GM23338 (cell line): ENCODE measurements around the gene BRD7. TPM values are rescaled to one million over a fixed set of nuclear protein-coding genes. Genes with fewer than 3 reads are reported as not detected.

ENCODE experiments used
- ATAC-seq: fragments of 200-7000 bp; cut with Tn5 transposase; 3 replicates; pipeline ENCODE4 v1.9.1; 2020
- DNase-seq: peaks from one replicate; pipeline ENCODE4 v3.0.0-alpha.2; 2015; ENCODE audit warnings: low spot score
- H2AFZ ChIP-seq: fragments of 200-600 bp; sonication (generic); 2 replicates; pipeline ENCODE4 v1.8.0; 2016; ENCODE audit warnings: antibody characterized with exemption, mild to moderate bottlenecking, moderate library complexity
- H3F3A ChIP-seq: fragments of 200-600 bp; sonication (generic); replicated peaks from 2 replicates; pipeline ENCODE4 v1.8.0; 2017; ENCODE audit warnings: antibody characterized with exemption, mixed run types, low read depth
- H3K27ac ChIP-seq: fragments of 200-600 bp; sonication (generic); 2 replicates; pipeline ENCODE4 v1.6.1; 2016; ENCODE audit warnings: low read depth
- H3K27me3 ChIP-seq: fragments of 200-600 bp; sonication (generic); 2 replicates; pipeline ENCODE4 v1.8.0; 2016; ENCODE audit warnings: mild to moderate bottlenecking, mixed run types, moderate library complexity; ENCODE audit not compliant: insufficient read depth
- H3K36me3 ChIP-seq: fragments of 200-600 bp; sonication (generic); 2 replicates; pipeline ENCODE4 v1.8.0; 2016; ENCODE audit warnings: mild to moderate bottlenecking; ENCODE audit not compliant: insufficient read depth
- H3K4me1 ChIP-seq: fragments of 200-600 bp; sonication (generic); 2 replicates; pipeline ENCODE4 v1.8.0; 2016; ENCODE audit warnings: mild to moderate bottlenecking, moderate library complexity; ENCODE audit not compliant: insufficient read depth
- H3K4me2 ChIP-seq: fragments of 200-600 bp; sonication (generic); 2 replicates; pipeline ENCODE4 v1.7.1; 2017; ENCODE audit warnings: mixed run types
- H3K4me3 ChIP-seq: fragments of 200-600 bp; sonication (generic); 2 replicates; pipeline ENCODE4 v1.6.1; 2016; ENCODE audit warnings: mixed run types
- H3K79me2 ChIP-seq: fragments of 200-600 bp; sonication (generic); replicated peaks from 2 replicates; pipeline ENCODE4 v1.8.0; 2017; ENCODE audit warnings: mild to moderate bottlenecking; ENCODE audit not compliant: insufficient read depth
- H3K9me2 ChIP-seq: fragments of 200-600 bp; sonication (generic); 2 replicates; pipeline ENCODE4 v1.8.0; 2017; ENCODE audit not compliant: insufficient read depth
- H4K20me1 ChIP-seq: fragments of 200-600 bp; sonication (generic); replicated peaks from 2 replicates; pipeline ENCODE4 v1.8.0; 2017; ENCODE audit warnings: mild to moderate bottlenecking; ENCODE audit not compliant: insufficient read depth
- H3K27ac Mint-ChIP-seq: 2 replicates; pipeline ENCODE4 v1.8.0; 2020; ENCODE audit warnings: inconsistent platforms, mild to moderate bottlenecking, moderate library complexity, mixed read lengths
- H3K27me3 Mint-ChIP-seq: 3 replicates; pipeline ENCODE4 v1.8.0; 2022; ENCODE audit warnings: low read depth, mild to moderate bottlenecking, moderate library complexity, mixed read lengths, inconsistent platforms; ENCODE audit not compliant: insufficient read depth, poor library complexity
- H3K36me3 Mint-ChIP-seq: 3 replicates; pipeline ENCODE4 v1.8.0; 2021; ENCODE audit warnings: low read depth, mild to moderate bottlenecking, inconsistent platforms, moderate library complexity, mixed read lengths
- H3K4me1 Mint-ChIP-seq: 3 replicates; pipeline ENCODE4 v1.8.0; 2020; ENCODE audit warnings: mild to moderate bottlenecking, inconsistent platforms, mixed read lengths
- H3K4me3 Mint-ChIP-seq: 3 replicates; pipeline ENCODE4 v1.8.0; 2021; ENCODE audit warnings: moderate library complexity, mild to moderate bottlenecking, inconsistent platforms, mixed read lengths
- H3K9me3 Mint-ChIP-seq: 3 replicates; pipeline ENCODE4 v1.8.0; 2020; ENCODE audit warnings: moderate library complexity, mild to moderate bottlenecking, inconsistent platforms, mixed read lengths
- CREB1 ChIP-seq: fragments of 250-450 bp; sonication (Bioruptor Pico); IDR thresholded peaks from 2 replicates; pipeline ENCODE4 v1.5.0; 2020; ENCODE audit warnings: low read depth, mild to moderate bottlenecking, moderate library complexity
- CTCF ChIP-seq, 2 experiments: fragments of 200-600 bp in 1 of 2; sonication (generic) in 1 of 2; conservative IDR thresholded peaks; 2 replicates each; pipeline versions ENCODE4 v1.5.1 to v1.6.1; 2016 to 2017; ENCODE audit warnings: antibody characterized with exemption in 2 of 2, low read depth in 2 of 2, mild to moderate bottlenecking in 2 of 2, moderate library complexity in 1 of 2
- ETS1 ChIP-seq: IDR thresholded peaks from 2 replicates; pipeline ENCODE4 v1.6.1; 2016; ENCODE audit warnings: antibody characterized with exemption
- EZH2phosphoT487 ChIP-seq: fragments of 200-600 bp; sonication (generic); IDR thresholded peaks from one replicate; pipeline ENCODE4 v1.8.1; 2018; ENCODE audit warnings: antibody characterized with exemption; ENCODE audit not compliant: unreplicated experiment
- JUNB ChIP-seq: IDR thresholded peaks from one replicate; pipeline ENCODE4 v1.6.1; 2016; ENCODE audit warnings: antibody characterized with exemption; ENCODE audit not compliant: unreplicated experiment
- NANOG ChIP-seq: IDR thresholded peaks from 2 replicates; pipeline ENCODE4 v1.6.1; 2016; ENCODE audit warnings: antibody characterized with exemption, borderline replicate concordance
- POLR2AphosphoS5 ChIP-seq: IDR thresholded peaks from 2 replicates; pipeline ENCODE4 v1.6.1; 2016; ENCODE audit warnings: antibody characterized with exemption, low read depth
- REST ChIP-seq: IDR thresholded peaks from one replicate; pipeline ENCODE4 v1.6.1; 2018; ENCODE audit warnings: antibody characterized with exemption; ENCODE audit not compliant: unreplicated experiment
- ZNF114 ChIP-seq: fragments of 250-450 bp; sonication (Bioruptor Pico); IDR thresholded peaks from 2 replicates; pipeline ENCODE4 v1.5.0; 2020; ENCODE audit warnings: mild to moderate bottlenecking, moderate library complexity
- ZNF331 ChIP-seq: fragments of 250-450 bp; sonication (Bioruptor Pico); IDR thresholded peaks from 2 replicates; pipeline ENCODE4 v1.5.0; 2020; ENCODE audit warnings: low read depth, mild to moderate bottlenecking, moderate library complexity
- polyA plus RNA-seq: library from polyadenylated mRNA; unstranded; fragments of >200 nt; fragmentation: Nextera tagmentation; extraction: Ambion mirVana; gene quantifications from 2 replicates; pipeline ENCODE4 v1.2.1, GENCODE V29; 2016
- total RNA-seq: library from RNA; depleted of rRNA; stranded (reverse); fragments of >200 nt; shearing (Covaris generic); gene quantifications from 2 replicates; pipeline ENCODE4 v1.2.3, GENCODE V29; 2014
- TF ChIP-seq, protein P1 (sequence below): fragments of 250-450 bp; sonication (Bioruptor Pico); IDR thresholded peaks from 2 replicates; pipeline ENCODE4 v1.5.0; 2020; ENCODE audit warnings: mild to moderate bottlenecking, moderate library complexity

The BRD7 gene
- total and polyA plus RNA-seq, 2 experiments from 2014 or later = 93.0 to 149 TPM

GRCh38 chr16:50363656-50364055 lies 5.1 kb downstream of the BRD7 start:
- Histone ChIP-seq H3F3A (no peaks in the 10 kb centered on the region), H3K27ac (no peak overlapping the region), H3K27me3 (no peaks in the 10 kb centered on the region), H3K4me3 (no peak overlapping the region), H4K20me1 (peaks cover 37% of the 10 kb centered on the region), H3K4me2 (no peak overlapping the region), H3K79me2 (peaks cover 97% of the 10 kb centered on the region), H2AFZ (no peak overlapping the region), H3K9me2 (no peaks in the 10 kb centered on the region), H3K4me1 (peaks cover 18% of the 10 kb centered on the region), H3K36me3 (peaks cover 28% of the 10 kb centered on the region; the same call in 1 of the 2 replicates)
- Mint-ChIP-seq H3K4me1 (peaks cover 16% of the 10 kb centered on the region), H3K27me3 (peaks cover 3% of the 10 kb centered on the region), H3K4me3 (no peak overlapping the region), H3K9me3 (no peaks in the 10 kb centered on the region), H3K36me3 (peaks cover 57% of the 10 kb centered on the region), H3K27ac (no peak overlapping the region)
- DNase-seq (no peak), ATAC-seq (no peak)
- no peak for TF ChIP-seq REST
- TF ChIP-seq, protein P1, sequence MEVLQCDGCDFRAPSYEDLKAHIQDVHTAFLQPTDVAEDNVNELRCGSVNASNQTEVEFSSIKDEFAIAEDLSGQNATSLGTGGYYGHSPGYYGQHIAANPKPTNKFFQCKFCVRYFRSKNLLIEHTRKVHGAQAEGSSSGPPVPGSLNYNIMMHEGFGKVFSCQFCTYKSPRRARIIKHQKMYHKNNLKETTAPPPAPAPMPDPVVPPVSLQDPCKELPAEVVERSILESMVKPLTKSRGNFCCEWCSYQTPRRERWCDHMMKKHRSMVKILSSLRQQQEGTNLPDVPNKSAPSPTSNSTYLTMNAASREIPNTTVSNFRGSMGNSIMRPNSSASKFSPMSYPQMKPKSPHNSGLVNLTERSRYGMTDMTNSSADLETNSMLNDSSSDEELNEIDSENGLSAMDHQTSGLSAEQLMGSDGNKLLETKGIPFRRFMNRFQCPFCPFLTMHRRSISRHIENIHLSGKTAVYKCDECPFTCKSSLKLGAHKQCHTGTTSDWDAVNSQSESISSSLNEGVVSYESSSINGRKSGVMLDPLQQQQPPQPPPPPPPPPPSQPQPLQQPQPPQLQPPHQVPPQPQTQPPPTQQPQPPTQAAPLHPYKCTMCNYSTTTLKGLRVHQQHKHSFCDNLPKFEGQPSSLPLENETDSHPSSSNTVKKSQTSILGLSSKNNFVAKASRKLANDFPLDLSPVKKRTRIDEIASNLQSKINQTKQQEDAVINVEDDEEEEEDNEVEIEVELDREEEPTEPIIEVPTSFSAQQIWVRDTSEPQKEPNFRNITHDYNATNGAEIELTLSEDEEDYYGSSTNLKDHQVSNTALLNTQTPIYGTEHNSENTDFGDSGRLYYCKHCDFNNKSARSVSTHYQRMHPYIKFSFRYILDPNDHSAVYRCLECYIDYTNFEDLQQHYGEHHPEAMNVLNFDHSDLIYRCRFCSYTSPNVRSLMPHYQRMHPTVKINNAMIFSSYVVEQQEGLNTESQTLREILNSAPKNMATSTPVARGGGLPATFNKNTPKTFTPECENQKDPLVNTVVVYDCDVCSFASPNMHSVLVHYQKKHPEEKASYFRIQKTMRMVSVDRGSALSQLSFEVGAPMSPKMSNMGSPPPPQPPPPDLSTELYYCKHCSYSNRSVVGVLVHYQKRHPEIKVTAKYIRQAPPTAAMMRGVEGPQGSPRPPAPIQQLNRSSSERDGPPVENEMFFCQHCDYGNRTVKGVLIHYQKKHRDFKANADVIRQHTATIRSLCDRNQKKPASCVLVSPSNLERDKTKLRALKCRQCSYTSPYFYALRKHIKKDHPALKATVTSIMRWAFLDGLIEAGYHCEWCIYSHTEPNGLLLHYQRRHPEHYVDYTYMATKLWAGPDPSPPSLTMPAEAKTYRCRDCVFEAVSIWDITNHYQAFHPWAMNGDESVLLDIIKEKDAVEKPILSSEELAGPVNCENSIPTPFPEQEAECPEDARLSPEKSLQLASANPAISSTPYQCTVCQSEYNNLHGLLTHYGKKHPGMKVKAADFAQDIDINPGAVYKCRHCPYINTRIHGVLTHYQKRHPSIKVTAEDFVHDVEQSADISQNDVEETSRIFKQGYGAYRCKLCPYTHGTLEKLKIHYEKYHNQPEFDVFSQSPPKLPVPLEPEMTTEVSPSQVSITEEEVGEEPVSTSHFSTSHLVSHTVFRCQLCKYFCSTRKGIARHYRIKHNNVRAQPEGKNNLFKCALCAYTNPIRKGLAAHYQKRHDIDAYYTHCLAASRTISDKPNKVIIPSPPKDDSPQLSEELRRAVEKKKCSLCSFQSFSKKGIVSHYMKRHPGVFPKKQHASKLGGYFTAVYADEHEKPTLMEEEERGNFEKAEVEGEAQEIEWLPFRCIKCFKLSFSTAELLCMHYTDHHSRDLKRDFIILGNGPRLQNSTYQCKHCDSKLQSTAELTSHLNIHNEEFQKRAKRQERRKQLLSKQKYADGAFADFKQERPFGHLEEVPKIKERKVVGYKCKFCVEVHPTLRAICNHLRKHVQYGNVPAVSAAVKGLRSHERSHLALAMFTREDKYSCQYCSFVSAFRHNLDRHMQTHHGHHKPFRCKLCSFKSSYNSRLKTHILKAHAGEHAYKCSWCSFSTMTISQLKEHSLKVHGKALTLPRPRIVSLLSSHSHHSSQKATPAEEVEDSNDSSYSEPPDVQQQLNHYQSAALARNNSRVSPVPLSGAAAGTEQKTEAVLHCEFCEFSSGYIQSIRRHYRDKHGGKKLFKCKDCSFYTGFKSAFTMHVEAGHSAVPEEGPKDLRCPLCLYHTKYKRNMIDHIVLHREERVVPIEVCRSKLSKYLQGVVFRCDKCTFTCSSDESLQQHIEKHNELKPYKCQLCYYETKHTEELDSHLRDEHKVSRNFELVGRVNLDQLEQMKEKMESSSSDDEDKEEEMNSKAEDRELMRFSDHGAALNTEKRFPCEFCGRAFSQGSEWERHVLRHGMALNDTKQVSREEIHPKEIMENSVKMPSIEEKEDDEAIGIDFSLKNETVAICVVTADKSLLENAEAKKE = no peak
- no peak for TF ChIP-seq JUNB
- TF ChIP-seq CREB1 (CRISPR knock-in tag) = no peak
- no peak for TF ChIP-seq POLR2AphosphoS5
- no peak for TF ChIP-seq ZNF331 (CRISPR knock-in tag)
- TF ChIP-seq CTCF (conservative IDR thresholded peaks at IDR 0.05; ENCODE audit: low read depth in 2 of 2) = no peak
- TF ChIP-seq EZH2phosphoT487 = no peak
- no peak for TF ChIP-seq ETS1
- no peak for TF ChIP-seq NANOG
- TF ChIP-seq ZNF114 (CRISPR knock-in tag) = no peak
